ENCODE data around the gene SNRNP48.

The SNRNP48 gene

DNA sequence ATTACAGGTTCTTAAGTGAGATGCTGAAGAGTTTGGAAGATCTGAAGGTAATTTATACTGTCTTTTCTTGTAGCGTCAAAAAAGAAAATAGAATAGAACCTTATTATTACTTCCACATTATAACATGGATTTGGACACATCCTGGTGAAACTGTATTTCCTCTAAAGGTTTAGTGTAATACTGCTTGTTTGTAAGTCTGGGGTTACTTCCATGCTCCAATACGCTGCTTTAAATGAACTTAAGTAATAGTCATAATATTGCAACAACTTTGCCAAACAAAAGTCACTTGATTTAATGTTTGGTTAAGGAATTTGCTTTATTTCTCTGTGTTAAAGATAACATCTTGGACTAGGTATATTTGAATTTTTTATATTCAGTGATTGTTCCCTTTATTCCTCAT is 11.5 kb upstream of the SNRNP48 start:
- no peak for DNase-seq
- Histone ChIP-seq H3K4me1 (ENCODE audit: control insufficient read depth, insufficient read depth, low read length, poor library complexity, severe bottlenecking) (no peaks in the 10 kb centered on the region), H3K4me3 (ENCODE audit: insufficient read depth, low read depth, low read length, poor library complexity, severe bottlenecking) (no peak overlapping the region), H3K36me3 (ENCODE audit: control insufficient read depth, insufficient read depth, low read length) (no peaks in the 10 kb centered on the region), H3K27ac (ENCODE audit: insufficient read depth, low read length, poor library complexity, severe bottlenecking) (no peak overlapping the region), H3K27me3 (replicated peaks; ENCODE audit: control insufficient read depth, insufficient read depth, low read length, poor library complexity, severe bottlenecking) (no peaks in the 10 kb centered on the region), H3K9me3 (ENCODE audit: control insufficient read depth, low read length) (no peaks in the 10 kb centered on the region)

DNA sequence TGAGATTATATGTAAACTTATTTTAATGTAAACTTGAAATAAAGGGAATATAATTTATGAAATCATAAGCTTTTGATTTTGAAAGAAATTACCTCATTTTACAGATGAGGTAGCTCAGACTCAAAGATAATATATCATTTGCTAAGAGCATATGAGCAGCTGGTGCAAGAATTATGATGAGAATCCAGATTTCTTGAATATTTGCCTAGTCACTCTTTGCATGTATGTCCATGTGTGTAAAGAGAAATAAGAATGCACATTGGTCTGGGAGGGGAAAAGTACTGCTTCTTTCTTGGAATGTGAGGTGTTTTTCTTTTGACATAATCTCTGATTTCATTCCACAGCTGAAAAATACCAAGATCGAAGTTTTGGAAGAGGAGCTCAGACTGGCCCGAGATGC is 11.1 kb upstream of the SNRNP48 start:
- Histone ChIP-seq H3K27me3 (replicated peaks; ENCODE audit: control insufficient read depth, insufficient read depth, low read length, poor library complexity, severe bottlenecking) (no peaks in the 10 kb centered on the region), H3K4me1 (ENCODE audit: control insufficient read depth, insufficient read depth, low read length, poor library complexity, severe bottlenecking) (no peaks in the 10 kb centered on the region), H3K4me3 (ENCODE audit: insufficient read depth, low read depth, low read length, poor library complexity, severe bottlenecking) (no peak overlapping the region), H3K9me3 (ENCODE audit: control insufficient read depth, low read length) (no peaks in the 10 kb centered on the region), H3K27ac (ENCODE audit: insufficient read depth, low read length, poor library complexity, severe bottlenecking) (no peak overlapping the region), H3K36me3 (ENCODE audit: control insufficient read depth, insufficient read depth, low read length) (no peaks in the 10 kb centered on the region)
- DNase-seq, result no peak

DNA sequence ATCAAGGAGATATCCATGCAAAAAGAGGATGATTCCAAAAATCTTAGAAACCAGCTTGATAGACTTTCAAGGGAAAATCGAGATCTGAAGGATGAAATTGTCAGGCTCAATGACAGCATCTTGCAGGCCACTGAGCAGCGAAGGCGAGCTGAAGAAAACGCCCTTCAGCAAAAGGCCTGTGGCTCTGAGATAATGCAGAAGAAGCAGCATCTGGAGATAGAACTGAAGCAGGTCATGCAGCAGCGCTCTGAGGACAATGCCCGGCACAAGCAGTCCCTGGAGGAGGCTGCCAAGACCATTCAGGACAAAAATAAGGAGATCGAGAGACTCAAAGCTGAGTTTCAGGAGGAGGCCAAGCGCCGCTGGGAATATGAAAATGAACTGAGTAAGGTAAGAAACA is 10.1 kb upstream of the SNRNP48 start:
- no peak overlapping the region for H3K27ac ChIP-seq (ENCODE audit: insufficient read depth, low read length, poor library complexity, severe bottlenecking)
- no peaks in the 10 kb centered on the region for H3K4me1 ChIP-seq (ENCODE audit: control insufficient read depth, insufficient read depth, low read length, poor library complexity, severe bottlenecking)
- no peaks in the 10 kb centered on the region for H3K36me3 ChIP-seq (ENCODE audit: control insufficient read depth, insufficient read depth, low read length)
- H3K27me3 ChIP-seq (replicated peaks; ENCODE audit: control insufficient read depth, insufficient read depth, low read length, poor library complexity, severe bottlenecking), result no peaks in the 10 kb centered on the region
- H3K4me3 ChIP-seq (ENCODE audit: insufficient read depth, low read depth, low read length, poor library complexity, severe bottlenecking), result no peak overlapping the region
- H3K9me3 ChIP-seq (ENCODE audit: control insufficient read depth, low read length), result no peaks in the 10 kb centered on the region
- DNase-seq, result no peak

DNA sequence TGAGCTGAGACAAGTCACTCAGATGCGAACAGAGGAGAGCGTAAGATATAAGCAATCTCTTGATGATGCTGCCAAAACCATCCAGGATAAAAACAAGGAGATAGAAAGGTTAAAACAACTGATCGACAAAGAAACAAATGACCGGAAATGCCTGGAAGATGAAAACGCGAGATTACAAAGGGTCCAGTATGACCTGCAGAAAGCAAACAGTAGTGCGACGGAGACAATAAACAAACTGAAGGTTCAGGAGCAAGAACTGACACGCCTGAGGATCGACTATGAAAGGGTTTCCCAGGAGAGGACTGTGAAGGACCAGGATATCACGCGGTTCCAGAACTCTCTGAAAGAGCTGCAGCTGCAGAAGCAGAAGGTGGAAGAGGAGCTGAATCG is 9.5 kb upstream of the SNRNP48 start:
- no peaks in the 10 kb centered on the region for H3K27me3 ChIP-seq (replicated peaks; ENCODE audit: control insufficient read depth, insufficient read depth, low read length, poor library complexity, severe bottlenecking)
- no peaks in the 10 kb centered on the region for H3K36me3 ChIP-seq (ENCODE audit: control insufficient read depth, insufficient read depth, low read length)
- H3K4me1 ChIP-seq (ENCODE audit: control insufficient read depth, insufficient read depth, low read length, poor library complexity, severe bottlenecking), result no peaks in the 10 kb centered on the region
- H3K9me3 ChIP-seq (ENCODE audit: control insufficient read depth, low read length), result no peaks in the 10 kb centered on the region
- H3K4me3 ChIP-seq (ENCODE audit: insufficient read depth, low read depth, low read length, poor library complexity, severe bottlenecking), result no peak overlapping the region
- DNase-seq, result no peak
- H3K27ac ChIP-seq (ENCODE audit: insufficient read depth, low read length, poor library complexity, severe bottlenecking), result no peak overlapping the region

GRCh38 chr6:7580927-7581618 is 8.9 kb upstream of the SNRNP48 start:
- no peaks in the 10 kb centered on the region for H3K9me3 ChIP-seq (ENCODE audit: control insufficient read depth, low read length)
- no peaks in the 10 kb centered on the region for H3K27me3 ChIP-seq (replicated peaks; ENCODE audit: control insufficient read depth, insufficient read depth, low read length, poor library complexity, severe bottlenecking)
- no peaks in the 10 kb centered on the region for H3K4me1 ChIP-seq (ENCODE audit: control insufficient read depth, insufficient read depth, low read length, poor library complexity, severe bottlenecking)
- no peak overlapping the region for H3K27ac ChIP-seq (ENCODE audit: insufficient read depth, low read length, poor library complexity, severe bottlenecking)
- H3K4me3 ChIP-seq (ENCODE audit: insufficient read depth, low read depth, low read length, poor library complexity, severe bottlenecking), result no peak overlapping the region
- DNase-seq, result no peak
- no peaks in the 10 kb centered on the region for H3K36me3 ChIP-seq (ENCODE audit: control insufficient read depth, insufficient read depth, low read length)

DNA sequence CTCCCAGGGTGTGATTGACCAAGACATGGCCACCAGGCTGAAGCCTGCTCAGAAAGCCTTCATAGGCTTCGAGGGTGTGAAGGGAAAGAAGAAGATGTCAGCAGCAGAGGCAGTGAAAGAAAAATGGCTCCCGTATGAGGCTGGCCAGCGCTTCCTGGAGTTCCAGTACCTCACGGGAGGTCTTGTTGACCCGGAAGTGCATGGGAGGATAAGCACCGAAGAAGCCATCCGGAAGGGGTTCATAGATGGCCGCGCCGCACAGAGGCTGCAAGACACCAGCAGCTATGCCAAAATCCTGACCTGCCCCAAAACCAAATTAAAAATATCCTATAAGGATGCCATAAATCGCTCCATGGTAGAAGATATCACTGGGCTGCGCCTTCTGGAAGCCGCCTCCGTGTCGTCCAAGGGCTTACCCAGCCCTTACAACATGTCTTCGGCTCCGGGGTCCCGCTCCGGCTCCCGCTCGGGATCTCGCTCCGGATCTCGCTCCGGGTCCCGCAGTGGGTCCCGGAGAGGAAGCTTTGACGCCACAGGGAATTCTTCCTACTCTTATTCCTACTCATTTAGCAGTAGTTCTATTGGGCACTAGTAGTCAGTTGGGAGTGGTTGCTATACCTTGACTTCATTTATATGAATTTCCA is 4.6 kb upstream of the SNRNP48 start:
- Histone ChIP-seq H3K9me3 (ENCODE audit: control insufficient read depth, low read length) (no peaks in the 10 kb centered on the region), H3K36me3 (ENCODE audit: control insufficient read depth, insufficient read depth, low read length) (no peaks in the 10 kb centered on the region), H3K4me1 (ENCODE audit: control insufficient read depth, insufficient read depth, low read length, poor library complexity, severe bottlenecking) (no peaks in the 10 kb centered on the region), H3K27me3 (replicated peaks; ENCODE audit: control insufficient read depth, insufficient read depth, low read length, poor library complexity, severe bottlenecking) (no peaks in the 10 kb centered on the region), H3K27ac (ENCODE audit: insufficient read depth, low read length, poor library complexity, severe bottlenecking) (no peak overlapping the region), H3K4me3 (ENCODE audit: insufficient read depth, low read depth, low read length, poor library complexity, severe bottlenecking) (no peak overlapping the region)
- DNase-seq, result no peak

DNA sequence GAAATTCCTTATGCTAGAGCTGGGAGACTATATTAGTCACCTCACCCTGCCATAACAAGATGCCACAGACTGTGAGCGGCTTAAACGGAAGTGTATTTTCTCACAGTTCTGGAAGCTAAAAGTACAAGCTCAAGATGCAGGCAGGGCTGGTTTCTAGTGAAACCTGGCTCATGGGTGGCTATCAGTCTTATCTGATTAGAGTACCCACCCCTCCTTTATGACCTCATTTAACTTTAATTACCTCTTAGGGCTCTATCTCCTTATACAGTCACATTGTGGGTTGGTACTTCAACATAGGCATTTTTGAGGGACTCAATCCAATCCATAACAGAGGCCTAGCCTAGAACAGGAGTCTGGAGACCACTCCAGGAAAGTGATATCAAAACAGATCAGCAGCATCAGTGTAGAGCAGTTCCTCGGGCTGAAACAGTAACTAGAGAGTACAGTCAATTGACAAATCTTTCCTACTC is 2.3 kb upstream of the SNRNP48 start:
- Histone ChIP-seq H3K4me1 (ENCODE audit: control insufficient read depth, insufficient read depth, low read length, poor library complexity, severe bottlenecking) (peaks cover 12% of the 10 kb centered on the region), H3K9me3 (ENCODE audit: control insufficient read depth, low read length) (no peaks in the 10 kb centered on the region), H3K36me3 (ENCODE audit: control insufficient read depth, insufficient read depth, low read length) (no peaks in the 10 kb centered on the region), H3K27ac (ENCODE audit: insufficient read depth, low read length, poor library complexity, severe bottlenecking) (no peak overlapping the region), H3K27me3 (replicated peaks; ENCODE audit: control insufficient read depth, insufficient read depth, low read length, poor library complexity, severe bottlenecking) (no peaks in the 10 kb centered on the region), H3K4me3 (ENCODE audit: insufficient read depth, low read depth, low read length, poor library complexity, severe bottlenecking) (no peak overlapping the region)
- no peak for DNase-seq

DNA sequence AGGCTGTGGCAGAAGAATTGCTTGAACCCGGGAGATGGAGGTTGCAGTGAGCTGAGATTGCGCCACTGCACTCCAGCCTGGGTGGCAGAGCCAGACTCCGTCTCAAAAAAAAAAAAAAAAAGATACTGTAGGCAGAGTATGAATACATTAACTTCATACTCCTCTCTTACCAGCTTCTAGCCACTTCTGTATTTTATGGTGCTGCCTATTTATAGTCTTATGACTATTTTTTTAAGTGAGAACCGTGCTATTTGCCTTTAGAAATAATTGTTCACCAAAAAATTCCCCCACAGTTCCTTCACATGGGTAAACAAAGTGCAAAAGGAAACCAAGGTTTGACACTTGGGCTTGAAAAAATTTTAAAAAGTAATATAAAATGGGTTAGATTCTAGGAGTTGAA is 1.5 kb upstream of the SNRNP48 start:
- no peak for DNase-seq

GRCh38 chr6:7589221-7589620 is 777 bp upstream of the SNRNP48 start:
- Histone ChIP-seq H3K4me3 (ENCODE audit: insufficient read depth, low read depth, low read length, poor library complexity, severe bottlenecking) (no peak overlapping the region), H3K36me3 (ENCODE audit: control insufficient read depth, insufficient read depth, low read length) (peaks cover 2% of the 10 kb centered on the region), H3K27ac (ENCODE audit: insufficient read depth, low read length, poor library complexity, severe bottlenecking) (no peak overlapping the region), H3K9me3 (ENCODE audit: control insufficient read depth, low read length) (no peaks in the 10 kb centered on the region), H3K4me1 (ENCODE audit: control insufficient read depth, insufficient read depth, low read length, poor library complexity, severe bottlenecking) (peaks cover 12% of the 10 kb centered on the region), H3K27me3 (replicated peaks; ENCODE audit: control insufficient read depth, insufficient read depth, low read length, poor library complexity, severe bottlenecking) (no peaks in the 10 kb centered on the region)
- DNase-seq, result no peak

More for the DNA sequence above, 1.5 kb upstream of the SNRNP48 start:
- Histone ChIP-seq H3K9me3 (ENCODE audit: control insufficient read depth, low read length) (no peaks in the 10 kb centered on the region), H3K36me3 (ENCODE audit: control insufficient read depth, insufficient read depth, low read length) (no peaks in the 10 kb centered on the region), H3K27ac (ENCODE audit: insufficient read depth, low read length, poor library complexity, severe bottlenecking) (no peak overlapping the region), H3K4me3 (ENCODE audit: insufficient read depth, low read depth, low read length, poor library complexity, severe bottlenecking) (no peak overlapping the region), H3K4me1 (ENCODE audit: control insufficient read depth, insufficient read depth, low read length, poor library complexity, severe bottlenecking) (peaks cover 12% of the 10 kb centered on the region), H3K27me3 (replicated peaks; ENCODE audit: control insufficient read depth, insufficient read depth, low read length, poor library complexity, severe bottlenecking) (no peaks in the 10 kb centered on the region)

DNA sequence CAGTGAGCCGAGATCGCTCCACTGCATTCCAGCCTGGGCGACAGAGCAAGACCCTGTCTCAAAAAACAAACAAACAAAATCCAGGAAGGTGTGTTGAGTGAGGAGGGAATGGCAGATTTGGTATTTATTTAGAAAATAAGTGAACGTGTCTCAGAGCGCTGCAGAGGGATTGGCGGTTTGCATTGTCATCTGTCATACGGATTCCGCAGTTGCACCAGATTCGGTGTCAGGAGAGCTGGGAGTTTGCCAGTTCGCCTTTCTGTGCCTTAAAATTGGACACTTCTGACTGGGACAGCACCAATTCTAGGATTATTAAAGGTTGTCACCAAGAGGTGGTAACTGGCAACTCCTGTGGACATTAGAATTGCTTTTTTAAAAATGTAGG is 912 bp downstream of the SNRNP48 start:
- Histone ChIP-seq H3K4me1 (ENCODE audit: control insufficient read depth, insufficient read depth, low read length, poor library complexity, severe bottlenecking) (peaks cover 12% of the 10 kb centered on the region), H3K4me3 (ENCODE audit: insufficient read depth, low read depth, low read length, poor library complexity, severe bottlenecking) (peak overlapping the region; percentile 90), H3K27me3 (replicated peaks; ENCODE audit: control insufficient read depth, insufficient read depth, low read length, poor library complexity, severe bottlenecking) (no peaks in the 10 kb centered on the region), H3K9me3 (ENCODE audit: control insufficient read depth, low read length) (no peaks in the 10 kb centered on the region), H3K36me3 (ENCODE audit: control insufficient read depth, insufficient read depth, low read length) (peaks cover 19% of the 10 kb centered on the region), H3K27ac (ENCODE audit: insufficient read depth, low read length, poor library complexity, severe bottlenecking) (no peak overlapping the region)
- no peak for DNase-seq
